A549 (cell line): Measurements from ENCODE around the gene CATSPERZ. TPM values are rescaled to one million over a fixed set of nuclear protein-coding genes. Genes with fewer than 3 reads are reported as not detected.

Source experiments
- ATAC-seq, 2 experiments: fragments of 200-7000 bp in 1 of 2; fragments of >200 bp in 1 of 2; cut with Nextera tagmentation in 1 of 2; cut with Tn5 transposase in 1 of 2; 3 replicates each; pipeline versions ENCODE4 v1.8.0 to v1.9.1; 2018 to 2020; ENCODE audit warnings: mild to moderate bottlenecking in 1 of 2, moderate library complexity in 1 of 2
- CTCF ChIA-PET: fragments of 300-600 bp; sonication (Branson Sonifier 250); formaldehyde crosslinking; extraction: SDS; loops from one replicate; lab custom pipeline; 2021; ENCODE audit warnings: antibody characterized with exemption, inconsistent platforms; lab: Yijun Ruan, JAX
- POLR2A ChIA-PET: fragments of 350-600 bp; formaldehyde crosslinking; extraction: SDS; loops from one replicate; lab custom pipeline; 2021; ENCODE audit warnings: antibody characterized with exemption, inconsistent platforms; lab: Yijun Ruan, JAX
- DNase-seq, 2 experiments: peaks; one replicate each; pipeline versions ENCODE4 v3.0.0 to v3.0.0-alpha.2; 2011 to 2016; ENCODE audit warnings: low read depth in 1 of 2, low spot score in 1 of 2
- FAIRE-seq: peaks from 2 replicates; lab custom pipeline; 2011; peaks lifted over from hg19 to GRCh38; lab: Jason Lieb, UNC
- H3K27ac ChIP-seq, 2 experiments: fragments of >200 bp; sonication (Bioruptor Twin); formaldehyde crosslinking; 3 replicates each; pipeline ENCODE4 v1.5.1; 2016 to 2017
- H3K4me1 ChIP-seq: fragments of >200 bp; sonication (Bioruptor Twin); formaldehyde crosslinking; 3 replicates; pipeline ENCODE4 v1.6.1; 2016
- H3K4me2 ChIP-seq: fragments of >200 bp; sonication (Bioruptor Twin); formaldehyde crosslinking; 3 replicates; pipeline ENCODE4 v1.6.1; 2016
- H3K4me3 ChIP-seq: fragments of >200 bp; sonication (Bioruptor Twin); formaldehyde crosslinking; 3 replicates; pipeline ENCODE4 v1.5.1; 2016
- H3K9me3 ChIP-seq: fragments of >200 bp; sonication (Bioruptor Twin); formaldehyde crosslinking; 3 replicates; pipeline ENCODE4 v1.6.1; 2016
- BCL3 ChIP-seq: fragments of >200 bp; sonication (Bioruptor Twin); formaldehyde crosslinking; IDR thresholded peaks from 3 replicates; pipeline ENCODE4 v1.6.1; 2016
- CBX8 ChIP-seq: fragments of 200-600 bp; sonication (generic); IDR thresholded peaks from 2 replicates; pipeline ENCODE4 v1.6.1; 2016
- CEBPB ChIP-seq, 2 experiments: fragments of >200 bp in 1 of 2; sonication (Bioruptor Twin) in 1 of 2; formaldehyde crosslinking in 1 of 2; IDR thresholded peaks; 2 replicates each; pipeline ENCODE4 v1.6.1; 2012 to 2016
- EHF ChIP-seq: fragments of 250-450 bp; sonication (Bioruptor Pico); IDR thresholded peaks from 2 replicates; pipeline ENCODE4 v1.5.0; 2020; ENCODE audit warnings: mild to moderate bottlenecking
- HDAC2 ChIP-seq: fragments of 200-600 bp; sonication (generic); IDR thresholded peaks from 2 replicates; pipeline ENCODE4 v1.6.1; 2016
- HEYL ChIP-seq: fragments of 250-450 bp; sonication (Bioruptor Pico); IDR thresholded peaks from 2 replicates; pipeline ENCODE4 v1.8.0; 2021; ENCODE audit warnings: mild to moderate bottlenecking, moderate library complexity
- HMGXB4 ChIP-seq: fragments of 250-450 bp; sonication (Bioruptor Pico); IDR thresholded peaks from 2 replicates; pipeline ENCODE4 v1.5.0; 2021; ENCODE audit warnings: mild to moderate bottlenecking, moderate library complexity, borderline replicate concordance
- HOXB5 ChIP-seq: fragments of 250-450 bp; sonication (Bioruptor Pico); IDR thresholded peaks from 2 replicates; pipeline ENCODE4 v1.5.0; 2020; ENCODE audit warnings: mild to moderate bottlenecking, moderate library complexity
- KDM5A ChIP-seq: fragments of 200-600 bp; sonication (generic); IDR thresholded peaks from 2 replicates; pipeline ENCODE4 v1.6.1; 2016; ENCODE audit warnings: antibody characterized with exemption, mild to moderate bottlenecking
- MAFK ChIP-seq: fragments of 450-650 bp; IDR thresholded peaks from 2 replicates; pipeline ENCODE4 v1.6.1; 2014; ENCODE audit not compliant: partially characterized antibody
- MAX ChIP-seq: IDR thresholded peaks from 2 replicates; pipeline ENCODE4 v1.6.1; 2012
- MYC ChIP-seq: IDR thresholded peaks from 2 replicates; pipeline ENCODE4 v1.6.1; 2012; ENCODE audit warnings: mild to moderate bottlenecking, inconsistent platforms, low read length, improper control_type of control experiment, borderline replicate concordance
- PBX3 ChIP-seq: IDR thresholded peaks from 2 replicates; pipeline ENCODE4 v1.6.1; 2012
- RARB ChIP-seq: fragments of 250-450 bp; sonication (Bioruptor Pico); IDR thresholded peaks from 2 replicates; pipeline ENCODE4 v1.8.0; 2021; ENCODE audit warnings: mild to moderate bottlenecking, moderate library complexity
- SREBF2 ChIP-seq: fragments of 450-650 bp; IDR thresholded peaks from 2 replicates; pipeline ENCODE4 v1.6.1; 2014; ENCODE audit warnings: mild to moderate bottlenecking, moderate library complexity
- TP53 ChIP-seq: fragments of 250-450 bp; sonication (Bioruptor Pico); IDR thresholded peaks from 2 replicates; pipeline ENCODE4 v1.5.0; 2021; ENCODE audit warnings: mild to moderate bottlenecking, moderate library complexity
- USF2 ChIP-seq: fragments of 450-650 bp; IDR thresholded peaks from 2 replicates; pipeline ENCODE4 v1.6.1; 2014; ENCODE audit warnings: antibody characterized with exemption
- ZFP36 ChIP-seq: fragments of 450-650 bp; IDR thresholded peaks from 2 replicates; pipeline ENCODE4 v1.6.1; 2014; ENCODE audit warnings: borderline replicate concordance; ENCODE audit not compliant: partially characterized antibody
- ZSCAN20 ChIP-seq: fragments of 250-450 bp; sonication (Bioruptor Pico); IDR thresholded peaks from 2 replicates; pipeline ENCODE4 v1.8.0; 2022; ENCODE audit warnings: mild to moderate bottlenecking, moderate library complexity
- WGBS: methylation state at CpG from one replicate; pipeline ENCODE4 v1.1.6; 2017; ENCODE audit errors: missing lambda C conversion rate; 5-methylcytosine and 5-hydroxymethylcytosine counted together
- polyA plus RNA-seq, 4 experiments: library from polyadenylated mRNA; depleted of rRNA in 3 of 4; stranded (reverse); fragments of >200 nt; fragmentation: RNase III in 1 of 4; extraction: RNeasy Plus Mini Kit Qiagen cat#74134 plus additional on column Dnase treatment in 1 of 4; gene quantifications; 2 replicates in 3 of 4; 3 replicates in 1 of 4; pipeline ENCODE4 v1.2.3, GENCODE V29; 2011 to 2017

The CATSPERZ gene
- polyA plus RNA-seq, 2 of the 4 experiments (the other 2 are of a cell fraction): 1.9 to 3.4 TPM

GRCh38 chr11:64278576-64279190 is 21.5 kb upstream of the CATSPERZ start:
- no peak for TF ChIP-seq USF2
- TF ChIP-seq HOXB5 (CRISPR knock-in tag): no peak
- no peak for TF ChIP-seq HDAC2
- TF ChIP-seq CBX8: no peak
- TF ChIP-seq SREBF2: no peak
- no peak for TF ChIP-seq MYC
- no peak for TF ChIP-seq HMGXB4 (CRISPR knock-in tag)
- no peak for TF ChIP-seq ZFP36
- TF ChIP-seq EHF (CRISPR knock-in tag): no peak
- TF ChIP-seq TP53: no peak
- ATAC-seq (no peak), DNase-seq (no peak), FAIRE-seq (no peak)
- H3K9me3 ChIP-seq: no peaks in the 10 kb centered on the region
- H3K27ac ChIP-seq: peak overlapping the region in 1 of 2 experiments; percentile 12; a peak in 2 of 6 replicates
- CTCF ChIA-PET: interaction anchor here (0.6 to 20.5 kb wide), 4 partner anchors 11 to 93 kb away, joined by 3 to 448 read pairs (median 7); partner anchors contain the start of genes CATSPERZ, ESRRA and STIP1
- POLR2A ChIA-PET: interaction anchor here (1.6 kb wide), 1 partner anchor 9 kb away, joined by 5 read pairs; no protein-coding TSS in a partner anchor
- peaks cover 31% of the 10 kb centered on the region for H3K4me1 ChIP-seq
- 90% methylated on average over 8 of the region's 8 CpGs for WGBS
- H3K4me3 ChIP-seq: no peak overlapping the region
- H3K4me2 ChIP-seq: no peak overlapping the region

GRCh38 chr11:64281957-64282770 is 18.0 kb upstream of the CATSPERZ start:
- no peak for FAIRE-seq
- Histone ChIP-seq H3K4me1 (peaks cover 21% of the 10 kb centered on the region), H3K4me2 (no peak overlapping the region), H3K9me3 (no peaks in the 10 kb centered on the region), H3K4me3 (no peak overlapping the region), H3K27ac (no peak overlapping the region)
- ChIA-PET CTCF (interaction anchor here (0.9 to 20.5 kb wide), 5 partner anchors 10 to 49 kb away, joined by 3 to 448 read pairs (median 7); partner anchors contain the start of genes CATSPERZ, ESRRA and PLCB3), POLR2A (interaction anchor here (0.5 to 5.8 kb wide), 4 partner anchors 12 to 57 kb away, joined by 4 to 49 read pairs (median 10); partner anchors contain the start of gene ESRRA)
- 94% methylated on average over 22 of the region's 22 CpGs for WGBS
- no peak for ATAC-seq
- DNase-seq: no peak
- TF ChIP-seq KDM5A: no peak
- no peak for TF ChIP-seq MAX
- TF ChIP-seq MAFK: no peak
- TF ChIP-seq HDAC2: no peak
- TF ChIP-seq HOXB5 (CRISPR knock-in tag): no peak
- no peak for TF ChIP-seq RARB (CRISPR knock-in tag)
- TF ChIP-seq HEYL (CRISPR knock-in tag): no peak
- no peak for TF ChIP-seq CEBPB (IDR thresholded peaks at IDR 0.05)
- no peak for TF ChIP-seq EHF (CRISPR knock-in tag)

GRCh38 chr11:64283092-64283491 is 17.1 kb upstream of the CATSPERZ start:
- Histone ChIP-seq H3K27ac (peak overlapping the region in 1 of 2 experiments; percentile 98; a peak in 2 of 6 replicates), H3K4me2 (peak overlapping the region; percentile 86), H3K4me3 (no peak overlapping the region), H3K4me1 (peaks cover 17% of the 10 kb centered on the region; the same call in 1 of the 3 replicates), H3K9me3 (no peaks in the 10 kb centered on the region)
- 97% methylated on average over 3 of the region's 3 CpGs for WGBS
- no peak for ATAC-seq
- FAIRE-seq: no peak
- no peak for DNase-seq
- ChIA-PET CTCF (interaction anchor here (0.8 to 20.5 kb wide), 5 partner anchors 12 to 72 kb away, joined by 3 to 448 read pairs (median 7); partner anchors contain the start of genes CATSPERZ, ESRRA and PLCB3), POLR2A (interaction anchor here (4.1 to 5.8 kb wide), 2 partner anchors 13 to 22 kb away, joined by 17 to 49 read pairs; partner anchors contain the start of gene ESRRA)
- TF ChIP-seq ZSCAN20 (no peak), PBX3 (no peak), USF2 (no peak), BCL3 (no peak), HEYL (CRISPR knock-in tag) (no peak), ZFP36 (no peak)
- TF ChIP-seq, all 56 proteins: peak for 0
